ENCODE results near the gene SEL1L3. TPM values are rescaled to one million over a fixed set of nuclear protein-coding genes. Genes with fewer than 3 reads are reported as not detected.

Gene SEL1L3
- total and polyA plus RNA-seq, 9 of the 15 experiments (the other 6 are each of a cell fraction or from before 2014, with no cell fraction given): 10.0 to 44.3 (median 21.6) TPM

DNA sequence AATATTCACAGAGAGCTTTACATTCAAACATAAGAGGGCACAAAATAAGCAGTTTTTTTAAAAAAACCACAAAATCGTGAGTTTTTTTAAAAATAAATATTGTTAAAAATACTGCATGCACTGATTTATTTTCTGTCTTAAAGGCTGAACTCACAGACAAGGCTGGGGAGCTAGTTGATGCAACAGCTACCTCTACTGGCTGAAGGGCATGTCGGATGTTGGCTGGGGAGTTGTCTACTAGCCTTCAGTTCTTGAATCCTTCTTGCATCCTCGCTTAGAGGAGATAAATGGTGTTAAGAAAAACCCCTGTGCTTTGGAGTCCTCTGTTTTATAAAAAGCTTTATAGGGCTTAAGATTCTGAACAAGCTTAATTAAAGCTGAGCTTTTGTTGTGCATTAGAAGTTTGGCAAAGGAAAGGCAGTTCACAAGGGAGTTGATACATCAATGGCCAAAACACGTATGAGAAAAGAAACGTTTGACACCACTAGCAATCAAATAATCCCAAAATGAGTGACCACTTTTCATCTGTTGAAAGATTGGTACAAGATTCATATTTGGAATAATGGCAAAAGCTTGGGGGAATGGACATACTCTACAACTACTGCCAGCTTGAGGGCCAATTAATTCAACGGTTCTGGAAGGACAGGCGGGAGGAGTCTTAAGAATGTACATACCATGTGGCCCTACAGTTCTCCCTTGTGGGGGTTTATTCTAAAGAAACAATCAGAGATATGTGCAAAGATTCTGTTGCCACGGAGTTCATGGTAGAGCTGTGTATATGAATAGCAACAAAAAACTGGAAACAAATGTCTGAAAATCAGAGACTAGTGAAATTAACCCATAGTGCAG is 94.7 kb downstream of the SEL1L3 start (continued):
- TF ChIP-seq, protein P1, sequence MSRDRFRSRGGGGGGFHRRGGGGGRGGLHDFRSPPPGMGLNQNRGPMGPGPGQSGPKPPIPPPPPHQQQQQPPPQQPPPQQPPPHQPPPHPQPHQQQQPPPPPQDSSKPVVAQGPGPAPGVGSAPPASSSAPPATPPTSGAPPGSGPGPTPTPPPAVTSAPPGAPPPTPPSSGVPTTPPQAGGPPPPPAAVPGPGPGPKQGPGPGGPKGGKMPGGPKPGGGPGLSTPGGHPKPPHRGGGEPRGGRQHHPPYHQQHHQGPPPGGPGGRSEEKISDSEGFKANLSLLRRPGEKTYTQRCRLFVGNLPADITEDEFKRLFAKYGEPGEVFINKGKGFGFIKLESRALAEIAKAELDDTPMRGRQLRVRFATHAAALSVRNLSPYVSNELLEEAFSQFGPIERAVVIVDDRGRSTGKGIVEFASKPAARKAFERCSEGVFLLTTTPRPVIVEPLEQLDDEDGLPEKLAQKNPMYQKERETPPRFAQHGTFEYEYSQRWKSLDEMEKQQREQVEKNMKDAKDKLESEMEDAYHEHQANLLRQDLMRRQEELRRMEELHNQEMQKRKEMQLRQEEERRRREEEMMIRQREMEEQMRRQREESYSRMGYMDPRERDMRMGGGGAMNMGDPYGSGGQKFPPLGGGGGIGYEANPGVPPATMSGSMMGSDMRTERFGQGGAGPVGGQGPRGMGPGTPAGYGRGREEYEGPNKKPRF (IDR thresholded peaks at IDR 0.05; ENCODE audit: low read depth, low read length): no peak
- TF ChIP-seq, protein P2, sequence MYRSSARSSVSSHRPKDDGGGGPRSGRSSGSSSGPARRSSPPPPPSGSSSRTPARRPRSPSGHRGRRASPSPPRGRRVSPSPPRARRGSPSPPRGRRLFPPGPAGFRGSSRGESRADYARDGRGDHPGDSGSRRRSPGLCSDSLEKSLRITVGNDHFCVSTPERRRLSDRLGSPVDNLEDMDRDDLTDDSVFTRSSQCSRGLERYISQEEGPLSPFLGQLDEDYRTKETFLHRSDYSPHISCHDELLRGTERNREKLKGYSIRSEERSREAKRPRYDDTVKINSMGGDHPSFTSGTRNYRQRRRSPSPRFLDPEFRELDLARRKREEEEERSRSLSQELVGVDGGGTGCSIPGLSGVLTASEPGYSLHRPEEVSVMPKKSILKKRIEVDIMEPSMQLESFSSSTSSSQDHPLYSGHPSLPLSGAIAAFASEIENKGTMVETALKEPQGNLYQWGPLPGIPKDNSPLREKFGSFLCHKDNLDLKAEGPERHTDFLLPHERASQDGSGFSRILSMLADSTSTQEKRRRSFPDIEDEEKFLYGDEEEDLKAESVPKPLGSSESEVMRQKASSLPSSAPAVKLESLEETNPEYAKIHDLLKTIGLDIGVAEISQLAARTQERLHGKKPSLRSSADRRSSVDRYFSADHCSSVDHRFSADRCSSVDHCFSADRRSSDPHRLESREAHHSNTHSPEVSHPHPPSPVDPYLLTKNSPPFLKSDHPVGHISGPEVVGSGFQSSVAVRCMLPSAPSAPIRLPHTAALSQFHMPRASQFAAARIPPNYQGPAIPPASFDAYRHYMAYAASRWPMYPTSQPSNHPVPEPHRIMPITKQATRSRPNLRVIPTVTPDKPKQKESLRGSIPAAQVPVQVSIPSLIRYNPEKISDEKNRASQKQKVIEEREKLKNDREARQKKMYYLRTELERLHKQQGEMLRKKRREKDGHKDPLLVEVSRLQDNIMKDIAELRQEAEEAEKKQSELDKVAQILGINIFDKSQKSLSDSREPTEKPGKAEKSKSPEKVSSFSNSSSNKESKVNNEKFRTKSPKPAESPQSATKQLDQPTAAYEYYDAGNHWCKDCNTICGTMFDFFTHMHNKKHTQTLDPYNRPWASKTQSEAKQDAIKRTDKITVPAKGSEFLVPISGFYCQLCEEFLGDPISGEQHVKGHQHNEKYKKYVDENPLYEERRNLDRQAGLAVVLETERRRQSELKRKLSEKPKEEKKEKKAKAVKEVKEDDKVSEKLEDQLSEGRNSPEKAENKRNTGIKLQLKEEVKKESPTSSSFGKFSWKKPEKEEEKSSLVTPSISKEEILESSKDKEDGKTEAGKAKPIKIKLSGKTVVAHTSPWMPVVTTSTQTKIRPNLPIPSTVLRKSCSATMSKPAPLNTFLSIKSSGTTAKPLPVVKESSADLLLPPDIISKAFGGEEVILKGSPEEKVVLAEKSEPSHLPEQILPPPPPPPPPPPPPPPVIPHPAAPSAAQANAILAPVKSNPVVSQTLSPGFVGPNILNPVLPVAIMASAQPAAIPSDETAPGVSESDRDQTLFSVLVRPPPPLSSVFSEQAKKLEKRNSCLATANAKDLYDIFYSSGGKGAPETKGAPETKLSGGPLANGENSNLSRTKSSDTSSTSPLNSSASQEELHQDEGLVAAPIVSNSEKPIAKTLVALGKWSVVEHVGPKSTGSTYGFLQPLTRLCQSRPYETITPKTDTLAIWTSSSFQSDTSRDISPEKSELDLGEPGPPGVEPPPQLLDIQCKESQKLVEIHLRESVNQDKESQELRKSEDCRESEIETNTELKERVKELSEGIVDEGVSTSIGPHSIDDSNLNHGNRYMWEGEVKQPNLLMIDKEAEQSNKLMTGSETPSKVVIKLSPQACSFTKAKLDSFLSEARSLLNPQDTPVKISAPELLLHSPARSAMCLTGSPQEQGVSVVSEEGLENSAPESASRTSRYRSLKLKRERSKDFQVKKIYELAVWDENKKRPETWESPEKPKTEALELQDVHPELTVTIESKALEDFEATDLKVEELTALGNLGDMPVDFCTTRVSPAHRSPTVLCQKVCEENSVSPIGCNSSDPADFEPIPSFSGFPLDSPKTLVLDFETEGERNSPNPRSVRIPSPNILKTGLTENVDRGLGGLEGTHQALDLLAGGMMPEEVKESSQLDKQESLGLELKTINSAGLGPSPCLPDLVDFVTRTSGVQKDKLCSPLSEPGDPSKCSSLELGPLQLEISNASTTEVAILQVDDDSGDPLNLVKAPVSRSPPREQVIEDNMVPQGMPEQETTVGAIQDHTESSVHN (IDR thresholded peaks at IDR 0.05; ENCODE audit: borderline replicate concordance in 1 of 2, low read depth in 1 of 2): no peak
- TF ChIP-seq CHD2 (IDR thresholded peaks at IDR 0.05; ENCODE audit: low read depth, low read length) (no peak), SRF (CRISPR knock-in tag; IDR thresholded peaks at IDR 0.05) (no peak), KLF16 (IDR thresholded peaks at IDR 0.05) (peak; percentile 33; the same call in 1 of the 2 replicates)
- TF ChIP-seq, protein P3, sequence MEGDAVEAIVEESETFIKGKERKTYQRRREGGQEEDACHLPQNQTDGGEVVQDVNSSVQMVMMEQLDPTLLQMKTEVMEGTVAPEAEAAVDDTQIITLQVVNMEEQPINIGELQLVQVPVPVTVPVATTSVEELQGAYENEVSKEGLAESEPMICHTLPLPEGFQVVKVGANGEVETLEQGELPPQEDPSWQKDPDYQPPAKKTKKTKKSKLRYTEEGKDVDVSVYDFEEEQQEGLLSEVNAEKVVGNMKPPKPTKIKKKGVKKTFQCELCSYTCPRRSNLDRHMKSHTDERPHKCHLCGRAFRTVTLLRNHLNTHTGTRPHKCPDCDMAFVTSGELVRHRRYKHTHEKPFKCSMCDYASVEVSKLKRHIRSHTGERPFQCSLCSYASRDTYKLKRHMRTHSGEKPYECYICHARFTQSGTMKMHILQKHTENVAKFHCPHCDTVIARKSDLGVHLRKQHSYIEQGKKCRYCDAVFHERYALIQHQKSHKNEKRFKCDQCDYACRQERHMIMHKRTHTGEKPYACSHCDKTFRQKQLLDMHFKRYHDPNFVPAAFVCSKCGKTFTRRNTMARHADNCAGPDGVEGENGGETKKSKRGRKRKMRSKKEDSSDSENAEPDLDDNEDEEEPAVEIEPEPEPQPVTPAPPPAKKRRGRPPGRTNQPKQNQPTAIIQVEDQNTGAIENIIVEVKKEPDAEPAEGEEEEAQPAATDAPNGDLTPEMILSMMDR (IDR thresholded peaks at IDR 0.05 in 2 of 3, conservative IDR thresholded peaks at IDR 0.05 in 1 of 3; ENCODE audit: insufficient read depth in 2 of 3, low read depth in 1 of 3, low read length in 3 of 3): peak; percentile 57 to 79 (median 62)
